ENCODE data around the gene ZBTB17. TPM values are rescaled to one million over a fixed set of nuclear protein-coding genes. Genes with fewer than 3 reads are reported as not detected.

The ZBTB17 gene
- total and polyA plus RNA-seq, 2 experiments from 2014 or later: 21.9 to 26.6 TPM

GRCh38 chr1:16007671-16008341 lies 31.9 kb upstream of the ZBTB17 start (continued):
- TF ChIP-seq NANOG (IDR thresholded peaks at IDR 0.05; ENCODE audit: borderline replicate concordance): no peak

GRCh38 chr1:16006552-16007485 lies 30.9 kb upstream of the ZBTB17 start:
- Histone ChIP-seq H3K4me2 (no peak overlapping the region), H3K36me3 (ENCODE audit: insufficient read depth) (no peaks in the 10 kb centered on the region), H2AFZ (no peak overlapping the region; the same call in 1 of the 2 replicates), H3K27me3 (ENCODE audit: insufficient read depth) (no peaks in the 10 kb centered on the region), H3K9me2 (ENCODE audit: insufficient read depth) (no peaks in the 10 kb centered on the region), H3K79me2 (replicated peaks; ENCODE audit: insufficient read depth) (no peaks in the 10 kb centered on the region), H3K4me3 (no peak overlapping the region), H3F3A (replicated peaks; ENCODE audit: low read depth) (0 out of 2 replicates have a peak, but pooled peaks cover 6% of the 10 kb centered on the region), H3K4me1 (ENCODE audit: insufficient read depth) (no peaks in the 10 kb centered on the region), H4K20me1 (replicated peaks; ENCODE audit: insufficient read depth) (no peaks in the 10 kb centered on the region), H3K27ac (ENCODE audit: low read depth) (no peak overlapping the region)
- Mint-ChIP-seq H3K36me3 (ENCODE audit: low read depth) (no peaks in the 10 kb centered on the region), H3K27me3 (ENCODE audit: insufficient read depth, low read depth, poor library complexity) (peaks cover 4% of the 10 kb centered on the region), H3K27ac (no peak overlapping the region), H3K4me3 (no peak overlapping the region), H3K4me1 (peaks cover 13% of the 10 kb centered on the region; the same call in 2 of the 3 replicates), H3K9me3 (no peaks in the 10 kb centered on the region)
- no peak for DNase-seq (ENCODE audit: low spot score)
- TF ChIP-seq ETS1 (IDR thresholded peaks at IDR 0.05): no peak
- peak in 1 of 2 experiments; percentile 27; a peak in 2 of 4 replicates for TF ChIP-seq CTCF (conservative IDR thresholded peaks at IDR 0.05; ENCODE audit: low read depth in 2 of 2)
- ATAC-seq: peak; percentile 6; the same call in 1 of the 3 replicates

GRCh38 chr1:16006010-16006409 lies 30.1 kb upstream of the ZBTB17 start:
- Mint-ChIP-seq H3K9me3 (no peaks in the 10 kb centered on the region), H3K36me3 (ENCODE audit: low read depth) (no peaks in the 10 kb centered on the region), H3K27me3 (ENCODE audit: insufficient read depth, low read depth, poor library complexity) (peaks cover 4% of the 10 kb centered on the region), H3K27ac (no peak overlapping the region), H3K4me3 (no peak overlapping the region), H3K4me1 (peaks cover 13% of the 10 kb centered on the region; the same call in 2 of the 3 replicates)
- H4K20me1 ChIP-seq (replicated peaks; ENCODE audit: insufficient read depth): no peaks in the 10 kb centered on the region
- ATAC-seq: no peak
- no peaks in the 10 kb centered on the region for H3K9me2 ChIP-seq (ENCODE audit: insufficient read depth)
- H3K4me1 ChIP-seq (ENCODE audit: insufficient read depth): no peaks in the 10 kb centered on the region
- no peak overlapping the region for H3K27ac ChIP-seq (ENCODE audit: low read depth)
- no peak for DNase-seq (ENCODE audit: low spot score)
- no peak overlapping the region for H2AFZ ChIP-seq
- no peaks in the 10 kb centered on the region for H3K27me3 ChIP-seq (ENCODE audit: insufficient read depth)
- no peak overlapping the region for H3K4me2 ChIP-seq
- H3K36me3 ChIP-seq (ENCODE audit: insufficient read depth): no peaks in the 10 kb centered on the region
- H3F3A ChIP-seq (replicated peaks; ENCODE audit: low read depth): 0 out of 2 replicates have a peak, but pooled peaks cover 6% of the 10 kb centered on the region
- no peak overlapping the region for H3K4me3 ChIP-seq
- no peaks in the 10 kb centered on the region for H3K79me2 ChIP-seq (replicated peaks; ENCODE audit: insufficient read depth)
- TF ChIP-seq CREB1 (CRISPR knock-in tag; IDR thresholded peaks at IDR 0.05; ENCODE audit: low read depth) (no peak), EZH2phosphoT487 (IDR thresholded peaks at IDR 0.05; ENCODE audit: unreplicated experiment) (no peak), POLR2AphosphoS5 (IDR thresholded peaks at IDR 0.05; ENCODE audit: low read depth) (no peak), REST (IDR thresholded peaks at IDR 0.05; ENCODE audit: unreplicated experiment) (no peak), JUNB (IDR thresholded peaks at IDR 0.05; ENCODE audit: unreplicated experiment) (no peak), STAT1 (IDR thresholded peaks at IDR 0.05; ENCODE audit: unreplicated experiment) (no peak), EZH2 (IDR thresholded peaks at IDR 0.05; ENCODE audit: low read depth, unreplicated experiment) (no peak)

All from GM23338 (cell line).